Measurements from ENCODE around the gene SLC35C1. TPM values are rescaled to one million over a fixed set of nuclear protein-coding genes. Genes with fewer than 3 reads are reported as not detected.
A peak's percentile ranks its signal among the peaks of the same experiment; 100 is the strongest.
"Not testable (repeated sequence)": the region's sequence is repeated elsewhere in the genome, so short reads cannot be mapped to it uniquely, and the experiment has no call there.

The SLC35C1 gene
- total RNA-seq, 1 donor from 2014 or later: 24.7 TPM

DNA sequence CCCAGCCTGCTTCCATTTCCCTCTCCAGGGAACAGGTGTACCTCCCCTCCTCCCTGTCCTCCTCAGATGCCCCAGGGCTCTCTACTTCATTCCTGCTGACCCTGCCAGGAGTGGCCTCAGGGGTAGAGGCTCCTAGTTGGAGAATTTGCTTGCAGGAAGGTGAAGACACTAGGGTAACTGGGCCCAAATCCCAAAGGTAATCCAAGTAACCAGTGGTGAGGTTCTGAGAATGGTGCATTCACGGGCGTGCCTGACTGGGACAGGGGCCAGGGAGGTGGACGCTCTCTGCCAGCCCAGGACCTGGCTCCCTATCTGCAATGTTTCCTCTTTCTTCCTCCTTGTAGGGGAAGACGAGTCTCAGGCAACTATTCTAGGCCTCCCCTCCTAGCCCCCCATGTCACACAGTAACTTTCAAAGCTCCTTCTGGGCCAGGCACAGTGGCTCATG, 2.9 kb downstream of the SLC35C1 start:
- Histone ChIP-seq H3K27ac (no peak overlapping the region), H3K4me1 (peaks cover 40% of the 10 kb centered on the region), H3K27me3 (ENCODE audit: low read depth) (no peaks in the 10 kb centered on the region), H3K9me3 (no peaks in the 10 kb centered on the region), H3K36me3 (peaks cover 49% of the 10 kb centered on the region), H3K4me3 (no peak overlapping the region)
- DNase-seq (no peak), ATAC-seq (no peak)
- intact Hi-C loops (cut with DNase I): no loop called here
- TF ChIP-seq, protein P1, sequence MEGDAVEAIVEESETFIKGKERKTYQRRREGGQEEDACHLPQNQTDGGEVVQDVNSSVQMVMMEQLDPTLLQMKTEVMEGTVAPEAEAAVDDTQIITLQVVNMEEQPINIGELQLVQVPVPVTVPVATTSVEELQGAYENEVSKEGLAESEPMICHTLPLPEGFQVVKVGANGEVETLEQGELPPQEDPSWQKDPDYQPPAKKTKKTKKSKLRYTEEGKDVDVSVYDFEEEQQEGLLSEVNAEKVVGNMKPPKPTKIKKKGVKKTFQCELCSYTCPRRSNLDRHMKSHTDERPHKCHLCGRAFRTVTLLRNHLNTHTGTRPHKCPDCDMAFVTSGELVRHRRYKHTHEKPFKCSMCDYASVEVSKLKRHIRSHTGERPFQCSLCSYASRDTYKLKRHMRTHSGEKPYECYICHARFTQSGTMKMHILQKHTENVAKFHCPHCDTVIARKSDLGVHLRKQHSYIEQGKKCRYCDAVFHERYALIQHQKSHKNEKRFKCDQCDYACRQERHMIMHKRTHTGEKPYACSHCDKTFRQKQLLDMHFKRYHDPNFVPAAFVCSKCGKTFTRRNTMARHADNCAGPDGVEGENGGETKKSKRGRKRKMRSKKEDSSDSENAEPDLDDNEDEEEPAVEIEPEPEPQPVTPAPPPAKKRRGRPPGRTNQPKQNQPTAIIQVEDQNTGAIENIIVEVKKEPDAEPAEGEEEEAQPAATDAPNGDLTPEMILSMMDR (IDR thresholded peaks at IDR 0.05): no peak

DNA sequence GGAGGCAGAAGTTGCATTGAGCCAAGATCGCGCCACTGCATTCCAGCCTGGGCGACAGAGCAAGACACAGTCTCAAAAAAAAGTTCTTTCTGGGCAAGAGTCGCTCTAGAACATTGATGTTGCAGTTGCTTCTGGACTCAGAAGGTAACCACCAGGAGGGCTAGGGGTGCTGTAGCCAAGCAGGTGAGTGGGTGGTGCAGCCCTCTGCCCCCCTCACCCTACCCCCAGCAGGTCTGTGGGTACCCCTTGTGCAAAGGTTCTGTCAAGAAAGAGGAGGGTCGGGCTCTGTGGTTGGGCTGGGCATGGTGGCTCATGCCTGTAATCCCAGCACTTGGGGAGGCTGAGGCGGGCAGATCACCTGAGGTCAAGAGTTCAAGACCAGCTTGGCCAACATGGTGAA, 3.5 kb downstream of the SLC35C1 start:
- ATAC-seq: not testable (repeated sequence)

DNA sequence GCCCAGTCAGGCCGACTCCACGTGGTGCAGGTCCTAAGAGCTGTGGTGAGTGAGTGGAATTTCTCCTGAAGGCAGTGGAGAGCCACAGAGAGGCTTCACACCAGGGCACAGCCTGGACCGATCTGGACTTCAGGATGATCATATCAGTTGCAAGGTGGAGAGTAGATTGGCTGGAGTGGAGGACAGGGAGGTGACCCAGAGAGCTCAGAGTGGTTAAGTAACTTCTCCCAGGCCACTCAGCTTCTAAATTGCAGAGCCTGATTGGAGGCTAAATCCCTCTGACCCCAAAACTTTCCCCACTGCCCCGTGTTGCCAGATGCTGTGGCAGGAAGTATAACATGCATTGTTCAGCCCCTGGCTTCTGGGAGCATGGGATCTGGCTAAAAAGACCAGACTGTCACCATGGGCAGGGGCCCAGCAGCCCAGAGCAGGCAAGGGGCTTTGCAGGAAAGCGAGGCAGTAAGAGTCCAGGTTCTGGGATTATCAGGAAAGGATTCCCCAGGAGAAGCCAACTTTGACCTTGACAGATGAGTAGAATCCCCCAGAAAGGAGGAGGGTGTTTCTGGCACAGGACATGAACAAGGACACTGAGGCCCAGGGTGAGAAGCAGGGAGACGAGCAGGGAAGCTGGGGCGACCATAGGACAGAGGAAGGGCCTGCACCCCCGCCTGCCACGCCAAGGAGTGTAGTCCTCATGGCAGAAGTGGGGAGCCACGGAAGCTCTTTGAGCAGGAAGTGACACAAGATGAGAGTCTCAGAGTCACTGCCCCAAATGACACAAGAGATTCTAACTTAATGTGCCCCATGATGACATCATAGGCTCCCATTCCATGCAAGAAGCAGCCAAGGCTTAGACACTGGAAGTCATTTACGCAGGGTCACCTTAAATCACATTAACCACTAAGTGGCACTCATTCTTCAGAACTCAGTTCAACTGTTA, 4.8 kb downstream of the SLC35C1 start:
- ATAC-seq: no peak
- intact Hi-C loops (cut with DNase I): no loop called here

More for the DNA sequence above, 3.5 kb downstream of the SLC35C1 start:
- Histone ChIP-seq H3K36me3 (peaks cover 49% of the 10 kb centered on the region), H3K4me1 (peaks cover 40% of the 10 kb centered on the region)
- H3K27ac ChIP-seq; H3K9me3 ChIP-seq; DNase-seq; intact Hi-C loops (cut with DNase I); H3K4me3 ChIP-seq; H3K27me3 ChIP-seq (ENCODE audit: low read depth): not testable (repeated sequence)

DNA sequence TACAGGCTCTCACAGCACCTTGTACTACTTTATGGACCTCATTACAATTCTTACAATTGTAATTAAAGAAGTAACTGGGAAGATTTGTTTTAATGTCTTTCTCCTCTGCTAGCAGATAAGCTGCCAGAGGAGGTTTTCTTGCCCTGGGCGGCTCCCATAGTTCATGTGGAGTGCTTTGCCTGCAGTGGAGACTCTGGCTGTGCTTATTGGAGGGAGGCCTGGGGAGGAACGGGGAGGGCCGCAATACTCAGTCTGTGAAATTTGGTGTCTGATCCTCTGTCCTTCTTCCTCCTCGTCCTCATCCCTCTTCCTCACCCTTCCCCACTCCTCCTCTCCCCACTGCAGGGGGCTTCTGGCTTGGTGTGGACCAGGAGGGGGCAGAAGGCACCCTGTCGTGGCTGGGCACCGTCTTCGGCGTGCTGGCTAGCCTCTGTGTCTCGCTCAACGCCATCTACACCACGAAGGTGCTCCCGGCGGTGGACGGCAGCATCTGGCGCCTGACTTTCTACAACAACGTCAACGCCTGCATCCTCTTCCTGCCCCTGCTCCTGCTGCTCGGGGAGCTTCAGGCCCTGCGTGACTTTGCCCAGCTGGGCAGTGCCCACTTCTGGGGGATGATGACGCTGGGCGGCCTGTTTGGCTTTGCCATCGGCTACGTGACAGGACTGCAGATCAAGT, 5.6 kb downstream of the SLC35C1 start:
- H3K4me1 ChIP-seq: peaks cover 38% of the 10 kb centered on the region
- DNase-seq (no peak), ATAC-seq (no peak)
- intact Hi-C loops (cut with DNase I): no loop called here
- no peak overlapping the region for H3K27ac ChIP-seq
- no peaks in the 10 kb centered on the region for H3K27me3 ChIP-seq (ENCODE audit: low read depth)
- no peaks in the 10 kb centered on the region for H3K9me3 ChIP-seq
- H3K36me3 ChIP-seq: peaks cover 49% of the 10 kb centered on the region
- no peak overlapping the region for H3K4me3 ChIP-seq
- TF ChIP-seq, protein P1 (IDR thresholded peaks at IDR 0.05): no peak

More for the DNA sequence above, 4.8 kb downstream of the SLC35C1 start:
- H3K36me3 ChIP-seq: peaks cover 49% of the 10 kb centered on the region
- H3K27ac ChIP-seq: no peak overlapping the region
- no peak overlapping the region for H3K4me3 ChIP-seq
- no peaks in the 10 kb centered on the region for H3K9me3 ChIP-seq
- H3K4me1 ChIP-seq: peaks cover 40% of the 10 kb centered on the region
- DNase-seq: no peak
- TF ChIP-seq, protein P1 (IDR thresholded peaks at IDR 0.05): no peak
- no peaks in the 10 kb centered on the region for H3K27me3 ChIP-seq (ENCODE audit: low read depth)

DNA sequence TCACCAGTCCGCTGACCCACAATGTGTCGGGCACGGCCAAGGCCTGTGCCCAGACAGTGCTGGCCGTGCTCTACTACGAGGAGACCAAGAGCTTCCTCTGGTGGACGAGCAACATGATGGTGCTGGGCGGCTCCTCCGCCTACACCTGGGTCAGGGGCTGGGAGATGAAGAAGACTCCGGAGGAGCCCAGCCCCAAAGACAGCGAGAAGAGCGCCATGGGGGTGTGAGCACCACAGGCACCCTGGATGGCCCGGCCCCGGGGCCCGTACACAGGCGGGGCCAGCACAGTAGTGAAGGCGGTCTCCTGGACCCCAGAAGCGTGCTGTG, 6.1 kb downstream of the SLC35C1 start:
- TF ChIP-seq, protein P1 (IDR thresholded peaks at IDR 0.05): no peak
- ATAC-seq (peak in 1 of 2 donors; percentile 24), DNase-seq (no peak)
- no peaks in the 10 kb centered on the region for H3K27me3 ChIP-seq (ENCODE audit: low read depth)
- peaks cover 49% of the 10 kb centered on the region for H3K36me3 ChIP-seq
- no peak overlapping the region for H3K4me3 ChIP-seq
- peaks cover 33% of the 10 kb centered on the region for H3K4me1 ChIP-seq
- intact Hi-C loops (cut with DNase I): no loop called here
- H3K27ac ChIP-seq: no peak overlapping the region
- H3K9me3 ChIP-seq: no peaks in the 10 kb centered on the region

All from lower lobe of right lung (tissue), 2 donors.